Measurements from ENCODE around the gene SCCPDH.
"Not testable (repeated sequence)": the region's sequence is repeated elsewhere in the genome, so short reads cannot be mapped to it uniquely, and the experiment has no call there.

Gene SCCPDH

DNA sequence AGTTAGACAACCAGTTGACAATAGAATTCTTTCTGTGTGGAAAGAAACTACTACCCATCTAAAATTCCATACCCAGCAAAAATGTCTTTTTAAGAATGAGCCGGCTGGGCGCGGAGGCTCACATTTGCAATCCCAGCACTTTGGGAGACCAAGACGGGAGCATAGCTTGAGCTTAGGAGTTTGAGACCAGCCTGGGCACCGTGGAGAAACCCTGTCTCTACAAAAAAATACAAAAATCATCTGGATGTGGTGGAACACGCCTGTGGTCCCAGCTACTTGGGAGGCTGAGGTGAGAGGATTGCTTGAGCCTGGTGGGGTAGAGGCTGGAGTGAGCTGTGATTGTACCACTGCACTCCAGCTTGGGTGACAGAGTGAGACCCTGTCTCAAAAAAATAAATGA is 79.2 kb downstream of the SCCPDH start:
- DNase-seq = no peak

DNA sequence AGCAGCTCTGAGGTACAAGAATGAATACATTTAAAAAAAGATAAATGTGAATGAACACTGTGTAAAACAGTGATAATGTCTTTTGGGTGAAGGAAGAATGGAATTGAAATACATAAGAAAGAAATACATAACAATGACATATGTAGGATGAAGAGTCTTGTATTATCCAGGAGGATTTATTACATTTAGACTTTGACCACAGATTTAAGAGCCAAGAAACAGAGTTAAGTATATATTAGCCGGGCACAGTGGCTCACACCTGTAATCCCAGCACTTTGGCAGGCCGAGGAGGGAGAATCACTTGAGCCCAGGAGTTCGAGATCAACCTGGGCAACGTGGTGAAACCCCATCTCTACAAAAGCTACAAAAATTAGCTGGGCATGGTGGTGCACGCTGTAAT is 79.7 kb downstream of the SCCPDH start:
- no peak for DNase-seq

DNA sequence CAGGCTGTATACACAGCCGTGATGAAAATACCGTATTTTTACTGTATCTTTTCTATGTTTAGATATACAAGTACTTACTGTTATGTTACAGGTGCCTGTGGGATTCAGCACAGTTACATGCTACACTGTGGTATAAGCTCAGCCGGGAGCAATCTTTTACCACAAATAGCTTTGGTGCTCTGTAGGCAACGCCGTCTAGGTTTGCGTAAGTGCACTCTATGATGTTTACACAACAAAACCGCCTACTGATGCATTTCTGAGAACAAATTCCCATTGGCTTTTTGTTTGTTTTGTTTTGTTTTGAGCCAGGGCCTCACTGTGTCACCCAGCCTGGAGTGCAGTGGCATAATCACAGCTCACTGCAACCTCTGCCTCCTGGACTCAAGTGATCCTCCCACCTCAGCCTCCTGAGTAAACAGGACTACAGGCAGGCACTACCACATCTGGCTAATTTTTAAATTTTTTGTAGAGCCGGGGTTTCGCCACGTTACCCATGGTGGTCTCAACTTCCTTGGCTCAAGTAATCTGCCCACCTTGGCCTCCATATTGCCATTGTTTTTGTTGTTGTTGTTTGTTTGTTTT is 81.0 kb downstream of the SCCPDH start:
- no peak for DNase-seq

DNA sequence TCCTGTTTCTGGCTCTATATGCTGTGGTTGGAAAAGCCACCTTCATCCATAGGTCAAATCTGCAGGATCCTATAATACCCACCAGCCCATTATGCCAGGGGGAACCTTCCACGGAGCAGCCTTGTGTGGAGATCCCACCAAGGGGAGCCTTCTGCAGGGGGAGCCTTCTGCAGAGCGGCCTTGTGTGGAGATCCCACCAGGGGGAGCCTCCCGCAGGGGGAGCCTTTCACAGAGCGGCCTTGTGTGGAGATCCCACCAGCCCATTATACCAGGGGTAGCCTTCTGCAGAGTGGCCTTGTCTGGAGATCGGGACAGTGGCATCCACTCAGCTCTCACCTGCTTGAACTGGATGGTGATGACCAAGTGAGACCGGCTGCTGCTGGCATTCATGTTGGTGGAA is 85.3 kb downstream of the SCCPDH start:
- no peak for DNase-seq

DNA sequence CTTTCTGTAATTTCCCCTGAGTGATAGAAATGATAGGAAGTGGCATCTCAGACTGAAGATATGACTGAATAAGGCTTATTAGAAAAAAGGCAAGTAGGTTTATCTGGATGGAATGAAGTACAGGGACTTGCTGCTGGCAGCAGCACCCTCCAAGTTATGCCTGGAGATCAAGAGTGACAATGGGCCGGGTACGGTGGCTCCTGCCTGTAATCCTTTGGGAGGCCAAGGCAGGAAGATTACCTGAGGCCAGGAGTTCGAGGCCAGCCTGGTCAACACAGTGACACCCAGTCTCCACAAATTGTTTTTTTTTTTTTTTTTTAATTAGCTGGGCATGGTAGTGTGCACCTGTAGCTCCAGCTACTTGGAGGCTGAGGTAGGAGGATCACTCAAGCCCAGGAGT is 87.8 kb downstream of the SCCPDH start:
- no peak for DNase-seq

DNA sequence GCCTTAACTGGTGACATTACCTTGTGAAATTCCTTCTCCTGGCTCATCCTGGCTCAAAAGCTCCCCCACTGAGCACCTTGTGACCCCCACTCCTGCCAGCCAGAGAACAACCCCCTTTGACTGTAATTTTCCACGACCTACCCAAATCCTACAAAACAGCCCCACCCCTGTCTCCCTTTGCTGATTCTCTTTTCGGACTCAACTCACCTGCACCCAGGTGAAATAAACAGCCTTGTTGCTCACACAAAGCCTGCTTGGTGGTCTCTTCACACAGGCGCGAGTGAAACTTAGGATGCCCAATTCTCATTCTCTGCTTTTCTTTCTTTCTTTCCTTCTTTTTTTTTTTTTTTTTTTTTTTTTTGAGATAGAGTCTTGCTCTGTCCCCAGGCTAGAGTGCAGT is 89.1 kb downstream of the SCCPDH start:
- DNase-seq = not testable (repeated sequence)

DNA sequence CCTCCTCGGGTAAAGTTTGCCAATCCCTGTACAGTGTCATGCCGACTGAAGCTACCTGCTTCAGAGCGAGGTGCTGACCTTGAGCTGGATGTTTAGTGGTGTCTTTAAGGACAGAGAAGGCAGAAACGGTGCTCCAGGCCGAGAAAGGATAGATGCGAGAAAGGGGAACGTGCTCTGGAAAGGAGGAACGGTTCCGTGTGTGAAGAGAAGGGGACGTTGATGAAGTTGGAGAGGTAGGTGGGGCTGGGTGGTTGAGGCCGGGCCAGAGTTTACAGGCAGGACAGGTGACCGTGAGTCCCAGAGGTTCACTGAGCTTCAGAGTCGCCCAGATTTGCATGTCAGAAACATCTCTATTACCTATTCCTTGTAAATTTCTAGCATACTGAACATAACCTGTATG is 90.7 kb downstream of the SCCPDH start:
- DNase-seq = no peak

DNA sequence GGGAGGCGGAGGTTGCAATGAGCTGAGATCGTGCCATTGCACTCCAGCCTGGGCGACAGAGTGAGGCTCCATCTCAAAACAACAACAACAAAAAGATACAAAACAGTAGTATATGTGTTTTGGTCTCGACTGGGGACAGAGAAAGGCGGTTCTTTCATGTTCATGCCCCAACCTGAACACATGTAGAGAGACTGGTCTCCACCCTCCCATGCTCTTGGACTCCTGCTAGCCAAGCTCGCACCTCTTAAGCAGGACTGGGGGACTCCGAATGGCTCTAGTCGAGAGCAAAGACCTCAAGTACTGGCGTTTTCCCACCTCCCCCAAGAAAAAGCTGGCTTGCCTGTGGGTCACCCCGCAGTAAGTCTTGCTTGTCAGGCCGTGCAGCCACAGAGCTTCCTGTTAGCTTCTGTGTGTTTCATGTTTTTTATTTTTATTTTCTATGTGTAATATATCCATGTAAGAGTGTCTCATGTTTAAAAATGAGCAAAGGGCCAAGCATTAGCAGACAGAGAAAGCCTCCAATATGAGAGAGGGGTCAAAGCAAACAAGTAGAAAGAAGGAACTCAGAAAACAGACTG is 91.6 kb downstream of the SCCPDH start:
- no peak for DNase-seq
